ENCODE measurements around the gene NFILZ.
"Not testable (repeated sequence)": the region's sequence is repeated elsewhere in the genome, so short reads cannot be mapped to it uniquely, and the experiment has no call there.

Gene NFILZ

GRCh38 chr19:8611877-8612806 is 18.3 kb upstream of the NFILZ start:
- Histone ChIP-seq H3K36me3 (ENCODE audit: control insufficient read depth, insufficient read depth, low read length) (no peaks in the 10 kb centered on the region), H3K9me3 (ENCODE audit: control insufficient read depth, low read length) (no peaks in the 10 kb centered on the region), H3K27ac (ENCODE audit: insufficient read depth, low read depth, low read length, poor library complexity, severe bottlenecking) (no peak overlapping the region), H3K4me1 (ENCODE audit: control insufficient read depth, insufficient read depth, low read length) (peaks cover 13% of the 10 kb centered on the region), H3K27me3 (ENCODE audit: control insufficient read depth, insufficient read depth, low read length, poor library complexity, severe bottlenecking) (no peaks in the 10 kb centered on the region), H3K4me3 (ENCODE audit: insufficient read depth, low read depth, low read length) (no peak overlapping the region)
- whole genome bisulfite sequencing, 2 experiments = 61 to 66% methylated on average over 12 of the region's 12 CpGs

GRCh38 chr19:8612807-8613171 is 17.6 kb upstream of the NFILZ start:
- WGBS, 2 experiments = 81 to 87% methylated on average over 4 to 5 of the region's 5 CpGs
- H3K27ac ChIP-seq (ENCODE audit: insufficient read depth, low read depth, low read length, poor library complexity, severe bottlenecking) = no peak overlapping the region
- H3K4me3 ChIP-seq (ENCODE audit: insufficient read depth, low read depth, low read length) = no peak overlapping the region
- no peaks in the 10 kb centered on the region for H3K9me3 ChIP-seq (ENCODE audit: control insufficient read depth, low read length)
- no peaks in the 10 kb centered on the region for H3K27me3 ChIP-seq (ENCODE audit: control insufficient read depth, insufficient read depth, low read length, poor library complexity, severe bottlenecking)
- H3K4me1 ChIP-seq (ENCODE audit: control insufficient read depth, insufficient read depth, low read length) = peaks cover 10% of the 10 kb centered on the region
- no peaks in the 10 kb centered on the region for H3K36me3 ChIP-seq (ENCODE audit: control insufficient read depth, insufficient read depth, low read length)

GRCh38 chr19:8614455-8614854 is 16.0 kb upstream of the NFILZ start:
- Histone ChIP-seq H3K9me3 (ENCODE audit: control insufficient read depth, low read length) (no peaks in the 10 kb centered on the region), H3K36me3 (ENCODE audit: control insufficient read depth, insufficient read depth, low read length) (no peaks in the 10 kb centered on the region), H3K27ac (ENCODE audit: insufficient read depth, low read depth, low read length, poor library complexity, severe bottlenecking) (no peak overlapping the region), H3K27me3 (ENCODE audit: control insufficient read depth, insufficient read depth, low read length, poor library complexity, severe bottlenecking) (no peaks in the 10 kb centered on the region), H3K4me3 (ENCODE audit: insufficient read depth, low read depth, low read length) (no peak overlapping the region), H3K4me1 (ENCODE audit: control insufficient read depth, insufficient read depth, low read length) (no peaks in the 10 kb centered on the region)
- 90 to 94% methylated on average over 2 of the region's 2 CpGs for WGBS, 2 experiments

- H3K4me1 ChIP-seq (ENCODE audit: control insufficient read depth, insufficient read depth, low read length) = no peaks in the 10 kb centered on the region
- no peak overlapping the region for H3K4me3 ChIP-seq (ENCODE audit: insufficient read depth, low read depth, low read length)
- H3K27me3 ChIP-seq (ENCODE audit: control insufficient read depth, insufficient read depth, low read length, poor library complexity, severe bottlenecking) = no peaks in the 10 kb centered on the region
- no peaks in the 10 kb centered on the region for H3K9me3 ChIP-seq (ENCODE audit: control insufficient read depth, low read length)
- H3K27ac ChIP-seq (ENCODE audit: insufficient read depth, low read depth, low read length, poor library complexity, severe bottlenecking) = no peak overlapping the region
- H3K36me3 ChIP-seq (ENCODE audit: control insufficient read depth, insufficient read depth, low read length) = no peaks in the 10 kb centered on the region
- 91% methylated on average over 6 of the region's 6 CpGs for WGBS, 2 experiments
Measured at GRCh38 chr19:8615024-8615423, 15.4 kb upstream of the NFILZ start.

GRCh38 chr19:8615813-8616596 is 14.4 kb upstream of the NFILZ start:
- Histone ChIP-seq H3K36me3 (ENCODE audit: control insufficient read depth, insufficient read depth, low read length) (no peaks in the 10 kb centered on the region), H3K27me3 (ENCODE audit: control insufficient read depth, insufficient read depth, low read length, poor library complexity, severe bottlenecking) (no peaks in the 10 kb centered on the region), H3K4me3 (ENCODE audit: insufficient read depth, low read depth, low read length) (no peak overlapping the region), H3K27ac (ENCODE audit: insufficient read depth, low read depth, low read length, poor library complexity, severe bottlenecking) (no peak overlapping the region), H3K9me3 (ENCODE audit: control insufficient read depth, low read length) (no peaks in the 10 kb centered on the region), H3K4me1 (ENCODE audit: control insufficient read depth, insufficient read depth, low read length) (no peaks in the 10 kb centered on the region)
- WGBS, 2 experiments = 52 to 54% methylated on average over 23 of the region's 23 CpGs

GRCh38 chr19:8616861-8617260 is 13.6 kb upstream of the NFILZ start:
- WGBS, 2 experiments = 88 to 94% methylated on average over 6 of the region's 6 CpGs
- no peaks in the 10 kb centered on the region for H3K9me3 ChIP-seq (ENCODE audit: control insufficient read depth, low read length)

GRCh38 chr19:8617325-8617724 is 13.1 kb upstream of the NFILZ start:
- not testable (repeated sequence) for H3K36me3 ChIP-seq (ENCODE audit: control insufficient read depth, insufficient read depth, low read length); H3K4me1 ChIP-seq (ENCODE audit: control insufficient read depth, insufficient read depth, low read length); H3K9me3 ChIP-seq (ENCODE audit: control insufficient read depth, low read length); H3K27ac ChIP-seq (ENCODE audit: insufficient read depth, low read depth, low read length, poor library complexity, severe bottlenecking); H3K4me3 ChIP-seq (ENCODE audit: insufficient read depth, low read depth, low read length); H3K27me3 ChIP-seq (ENCODE audit: control insufficient read depth, insufficient read depth, low read length, poor library complexity, severe bottlenecking)
- 80 to 82% methylated on average over 15 of the region's 15 CpGs for WGBS, 2 experiments

More at GRCh38 chr19:8616861-8617260, 13.6 kb upstream of the NFILZ start:
- Histone ChIP-seq H3K27me3 (ENCODE audit: control insufficient read depth, insufficient read depth, low read length, poor library complexity, severe bottlenecking) (no peaks in the 10 kb centered on the region), H3K4me3 (ENCODE audit: insufficient read depth, low read depth, low read length) (no peak overlapping the region), H3K4me1 (ENCODE audit: control insufficient read depth, insufficient read depth, low read length) (no peaks in the 10 kb centered on the region), H3K36me3 (ENCODE audit: control insufficient read depth, insufficient read depth, low read length) (no peaks in the 10 kb centered on the region), H3K27ac (ENCODE audit: insufficient read depth, low read depth, low read length, poor library complexity, severe bottlenecking) (no peak overlapping the region)

GRCh38 chr19:8617984-8618383 is 12.4 kb upstream of the NFILZ start:
- H3K36me3 ChIP-seq (ENCODE audit: control insufficient read depth, insufficient read depth, low read length) = no peaks in the 10 kb centered on the region
- H3K9me3 ChIP-seq (ENCODE audit: control insufficient read depth, low read length) = no peaks in the 10 kb centered on the region
- no peaks in the 10 kb centered on the region for H3K4me1 ChIP-seq (ENCODE audit: control insufficient read depth, insufficient read depth, low read length)
- no peak overlapping the region for H3K4me3 ChIP-seq (ENCODE audit: insufficient read depth, low read depth, low read length)
- H3K27me3 ChIP-seq (ENCODE audit: control insufficient read depth, insufficient read depth, low read length, poor library complexity, severe bottlenecking) = no peaks in the 10 kb centered on the region
- 88 to 97% methylated on average over 4 of the region's 4 CpGs for WGBS, 2 experiments
- H3K27ac ChIP-seq (ENCODE audit: insufficient read depth, low read depth, low read length, poor library complexity, severe bottlenecking) = no peak overlapping the region

GRCh38 chr19:8618751-8619150 is 11.7 kb upstream of the NFILZ start:
- Histone ChIP-seq H3K36me3 (ENCODE audit: control insufficient read depth, insufficient read depth, low read length) (no peaks in the 10 kb centered on the region), H3K27me3 (ENCODE audit: control insufficient read depth, insufficient read depth, low read length, poor library complexity, severe bottlenecking) (no peaks in the 10 kb centered on the region), H3K27ac (ENCODE audit: insufficient read depth, low read depth, low read length, poor library complexity, severe bottlenecking) (no peak overlapping the region), H3K4me1 (ENCODE audit: control insufficient read depth, insufficient read depth, low read length) (no peaks in the 10 kb centered on the region), H3K9me3 (ENCODE audit: control insufficient read depth, low read length) (no peaks in the 10 kb centered on the region), H3K4me3 (ENCODE audit: insufficient read depth, low read depth, low read length) (no peak overlapping the region)
- 87% methylated on average over 8 of the region's 8 CpGs for WGBS, 2 experiments

GRCh38 chr19:8622886-8623285 is 7.5 kb upstream of the NFILZ start:
- not testable (repeated sequence) for H3K27me3 ChIP-seq (ENCODE audit: control insufficient read depth, insufficient read depth, low read length, poor library complexity, severe bottlenecking); H3K4me1 ChIP-seq (ENCODE audit: control insufficient read depth, insufficient read depth, low read length)
- 58 to 65% methylated on average over 4 of the region's 4 CpGs for WGBS, 2 experiments

More at GRCh38 chr19:8622886-8623285, 7.5 kb upstream of the NFILZ start:
- not testable (repeated sequence) for H3K36me3 ChIP-seq (ENCODE audit: control insufficient read depth, insufficient read depth, low read length); H3K9me3 ChIP-seq (ENCODE audit: control insufficient read depth, low read length); H3K27ac ChIP-seq (ENCODE audit: insufficient read depth, low read depth, low read length, poor library complexity, severe bottlenecking); H3K4me3 ChIP-seq (ENCODE audit: insufficient read depth, low read depth, low read length)

Data from ectodermal cell (in vitro differentiated cells).